HCT116 (cell line): Measurements from ENCODE around the gene ADARB2. TPM values are rescaled to one million over a fixed set of nuclear protein-coding genes. Genes with fewer than 3 reads are reported as not detected.

Source experiments
- ATAC-seq: fragments of 200-7000 bp; cut with Tn5 transposase; 2 replicates; pipeline ENCODE4 v1.9.1; 2020; ENCODE audit warnings: mild to moderate bottlenecking, moderate library complexity
- BruUV-seq: library from RNA; stranded (reverse); fragments of 400-500 nt; replicated peaks from 2 replicates; lab custom pipeline; 2021; lab: Mats Ljungman, UMichigan
- CTCF ChIA-PET: fragments of 300-600 bp; sonication (Branson Sonifier 250); formaldehyde crosslinking; loops from one replicate; lab custom pipeline; 2021; ENCODE audit warnings: antibody characterized with exemption; lab: Charles Lee
- POLR2A ChIA-PET: fragments of 300-600, 350-600 bp; sonication (Branson Sonifier 250); formaldehyde crosslinking; loops from one replicate; lab custom pipeline; 2021; ENCODE audit warnings: antibody characterized with exemption; lab: Charles Lee
- RAD21 ChIA-PET, 2 experiments: fragments of 300-600 bp; sonication (Branson Sonifier 250); formaldehyde crosslinking; loops; one replicate each; lab custom pipeline; 2023; ENCODE audit warnings: low total read pairs in 2 of 2; ENCODE audit not compliant: uncharacterized antibody in 2 of 2, unreplicated experiment in 2 of 2, low non-redundant PET in 1 of 2; lab: Charles Lee
- DNase-seq: peaks from one replicate; pipeline ENCODE4 v3.0.0-alpha.2; 2010; ENCODE audit warnings: low read depth, low spot score
- H2AFZ ChIP-seq: fragments of 200-600 bp; shearing (Covaris generic), sonication (generic); 2 replicates; pipeline ENCODE4 v1.6.1; 2017; ENCODE audit warnings: low read depth, mixed run types, mixed read lengths, antibody characterized with exemption, low read length; ENCODE audit not compliant: poor library complexity, severe bottlenecking
- H3K27ac ChIP-seq: 2 replicates; pipeline ENCODE4 v1.5.1; 2012; ENCODE audit warnings: low read depth, low read length
- H3K27me3 ChIP-seq: fragments of 200-600 bp; sonication (generic); 2 replicates; pipeline ENCODE4 v1.6.1; 2016; ENCODE audit warnings: mixed run types, low read length, mixed read lengths; ENCODE audit not compliant: insufficient read depth
- H3K36me3 ChIP-seq, 2 experiments: fragments of 200-500 bp in 1 of 2; fragments of 200-600 bp in 1 of 2; sonication (Bioruptor generic) in 1 of 2; sonication (generic) in 1 of 2; 2 replicates each; pipeline versions ENCODE4 v1.5.1 to v1.6.1; 2014 to 2016; ENCODE audit warnings: low read length in 2 of 2, inconsistent platforms in 1 of 2, mixed read lengths in 1 of 2, mixed run types in 1 of 2; ENCODE audit not compliant: insufficient read depth in 2 of 2, control insufficient read depth in 1 of 2
- H3K4me1 ChIP-seq, 2 experiments: fragments of 200-600 bp in 1 of 2; sonication (generic) in 1 of 2; 2 replicates each; pipeline versions ENCODE4 v1.5.1 to v1.6.1; 2012 to 2017; ENCODE audit warnings: low read length in 2 of 2, inconsistent platforms in 1 of 2, mild to moderate bottlenecking in 1 of 2, mixed read lengths in 1 of 2, mixed run types in 1 of 2, moderate library complexity in 1 of 2; ENCODE audit not compliant: insufficient read depth in 2 of 2, control insufficient read depth in 1 of 2
- H3K4me2 ChIP-seq: fragments of 200-600 bp; sonication (generic); 2 replicates; pipeline ENCODE4 v1.6.1; 2017; ENCODE audit warnings: mixed run types, low read length, mixed read lengths
- H3K4me3 ChIP-seq, 2 experiments: fragments of 200-600 bp in 1 of 2; sonication (generic) in 1 of 2; replicated peaks in 1 of 2; 2 replicates each; pipeline ENCODE4 v1.5.1; 2011 to 2016; ENCODE audit warnings: low read length in 2 of 2, control low read depth in 1 of 2, low read depth in 1 of 2, mild to moderate bottlenecking in 1 of 2, mixed read lengths in 1 of 2, mixed run types in 1 of 2
- H3K79me2 ChIP-seq: fragments of 200-600 bp; sonication (generic); 2 replicates; pipeline ENCODE4 v1.6.1; 2017; ENCODE audit warnings: mild to moderate bottlenecking, mixed run types, low read length, moderate library complexity, mixed read lengths; ENCODE audit not compliant: insufficient read depth
- H3K9ac ChIP-seq: fragments of 200-600 bp; sonication (generic); 2 replicates; pipeline ENCODE4 v1.6.1; 2016; ENCODE audit warnings: low read length, mixed read lengths
- H3K9me2 ChIP-seq: fragments of 200-600 bp; sonication (generic), shearing (Covaris generic); 2 replicates; pipeline ENCODE4 v1.6.1; 2017; ENCODE audit warnings: mixed run types, mild to moderate bottlenecking, moderate library complexity; ENCODE audit not compliant: insufficient read depth
- H3K9me3 ChIP-seq, 2 experiments: fragments of 200-500 bp in 1 of 2; fragments of 200-600 bp in 1 of 2; sonication (Bioruptor generic) in 1 of 2; sonication (generic) in 1 of 2; 2 replicates each; pipeline ENCODE4 v1.6.1; 2014 to 2017; ENCODE audit warnings: low read length in 2 of 2, mixed read lengths in 2 of 2, inconsistent platforms in 1 of 2, low read depth in 1 of 2, mild to moderate bottlenecking in 1 of 2, mixed run types in 1 of 2, moderate library complexity in 1 of 2; ENCODE audit not compliant: control insufficient read depth in 1 of 2, insufficient read depth in 1 of 2
- H4K20me1 ChIP-seq: fragments of 200-600 bp; sonication (generic), shearing (Covaris generic); 2 replicates; pipeline ENCODE4 v1.6.1; 2017; ENCODE audit warnings: mixed run types, mild to moderate bottlenecking, moderate library complexity; ENCODE audit not compliant: insufficient read depth
- CBX3 ChIP-seq: IDR thresholded peaks from 2 replicates; pipeline ENCODE4 v1.6.1; 2012; ENCODE audit warnings: low read depth
- CEBPB ChIP-seq: IDR thresholded peaks from 2 replicates; pipeline ENCODE4 v1.6.1; 2012; ENCODE audit warnings: low read depth
- EGR1 ChIP-seq: IDR thresholded peaks from 2 replicates; pipeline ENCODE4 v1.6.1; 2012; ENCODE audit warnings: low read depth
- ELF1 ChIP-seq: IDR thresholded peaks from 2 replicates; pipeline ENCODE4 v1.6.1; 2012; ENCODE audit warnings: low read depth, borderline replicate concordance
- EZH2 ChIP-seq: fragments of 200-600 bp; sonication (generic); IDR thresholded peaks from 2 replicates; pipeline ENCODE4 v1.6.1; 2017; ENCODE audit warnings: antibody characterized with exemption, mixed run types
- EZH2phosphoT487 ChIP-seq: fragments of 200-600 bp; IDR thresholded peaks from 2 replicates; pipeline ENCODE4 v1.6.1; 2018; ENCODE audit warnings: antibody characterized with exemption, borderline replicate concordance
- POLR2A ChIP-seq: IDR thresholded peaks from 2 replicates; pipeline ENCODE4 v1.7.0; 2011; ENCODE audit warnings: borderline replicate concordance; ENCODE audit not compliant: insufficient read depth, insufficient read length; ENCODE audit errors: extremely low read depth
- SIN3A ChIP-seq: IDR thresholded peaks from 2 replicates; pipeline ENCODE4 v1.6.1; 2012; ENCODE audit warnings: low read depth
- SP1 ChIP-seq: IDR thresholded peaks from 2 replicates; pipeline ENCODE4 v1.6.1; 2012; ENCODE audit warnings: low read depth
- TCF7L2 ChIP-seq: IDR thresholded peaks from 2 replicates; pipeline ENCODE4 v1.7.0; 2011; ENCODE audit warnings: borderline replicate concordance, inconsistent platforms; ENCODE audit not compliant: insufficient read depth, insufficient read length; ENCODE audit errors: extremely low read depth
- YY1 ChIP-seq: IDR thresholded peaks from 2 replicates; pipeline ENCODE4 v1.6.1; 2011; ENCODE audit warnings: low read length, low read depth, moderate library complexity, mild to moderate bottlenecking; ENCODE audit not compliant: insufficient replicate concordance; ENCODE audit errors: extremely low read depth
- ZNF274 ChIP-seq: fragments of 200-500 bp; sonication (Bioruptor generic); IDR thresholded peaks from 2 replicates; pipeline ENCODE4 v1.6.1; 2014; ENCODE audit warnings: mild to moderate bottlenecking, low read depth, low read length, inconsistent platforms
- intact Hi-C: fragments of 100-400 bp; cut with micrococcal nuclease; formaldehyde crosslinking; loops from 2 replicates; pipeline ENCODE4 v1.10.0; 2022
- total RNA-seq: library from RNA; stranded (reverse); gene quantifications from one replicate; pipeline ENCODE4 v1.2.1, GENCODE V29; 2021; ENCODE audit not compliant: unreplicated experiment
- TF ChIP-seq, protein P1 (sequence below): IDR thresholded peaks from 2 replicates; pipeline ENCODE4 v1.6.1; 2011; ENCODE audit warnings: mild to moderate bottlenecking, low read length, moderate library complexity; ENCODE audit not compliant: insufficient replicate concordance; ENCODE audit errors: extremely low read depth
- TF ChIP-seq, protein P2 (sequence below): IDR thresholded peaks from 2 replicates; pipeline ENCODE4 v1.6.1; 2012
- TF ChIP-seq, protein P3 (sequence below): IDR thresholded peaks from 2 replicates; pipeline ENCODE4 v1.6.1; 2012
- TF ChIP-seq, protein P4 (sequence below), 3 experiments: fragments of 200-600 bp in 1 of 3; sonication (generic) in 1 of 3; IDR thresholded peaks in 2 of 3; conservative IDR thresholded peaks in 1 of 3; 2 replicates each; pipeline ENCODE4 v1.5.1; 2012 to 2017; ENCODE audit warnings: low read depth in 2 of 3, low read length in 2 of 3, antibody characterized with exemption in 1 of 3, borderline replicate concordance in 1 of 3, control low read depth in 1 of 3, mild to moderate bottlenecking in 1 of 3, mixed read lengths in 1 of 3, mixed run types in 1 of 3, moderate library complexity in 1 of 3; ENCODE audit not compliant: insufficient read depth in 1 of 3

ADARB2 gene
- total RNA-seq, 1 experiment from 2014 or later = not detected

DNA sequence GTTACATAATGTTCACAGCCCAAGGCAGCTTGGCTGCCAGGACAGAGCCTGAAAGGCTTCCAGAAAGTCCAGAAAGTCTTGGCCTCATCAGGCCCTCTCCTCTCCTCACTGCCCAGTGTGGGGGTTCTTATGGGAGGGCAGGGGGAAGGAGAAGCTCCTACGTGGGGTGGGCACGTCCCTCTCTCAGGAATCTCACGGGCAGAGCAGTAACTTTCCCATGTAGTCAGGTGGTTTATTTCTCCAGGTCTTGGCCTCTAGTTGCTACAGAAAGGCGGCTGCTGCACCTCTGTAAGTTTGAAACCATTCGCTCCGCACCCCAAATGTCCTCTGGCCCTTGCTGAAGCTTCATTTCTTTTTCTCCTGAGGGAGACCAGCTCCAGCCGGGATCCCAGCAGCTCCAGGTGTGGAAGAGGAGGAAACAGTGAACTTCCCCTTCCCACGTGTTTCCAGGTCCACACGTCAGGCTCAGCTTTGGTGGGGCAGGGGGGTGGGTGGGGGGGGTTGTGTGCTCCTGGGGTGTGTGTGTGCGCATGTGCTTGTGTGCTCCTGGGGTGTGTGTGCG, 360.9 kb downstream of the ADARB2 start (continued):
- no peak for TF ChIP-seq ZNF274
- TF ChIP-seq EGR1 = no peak
- TF ChIP-seq, protein P1, sequence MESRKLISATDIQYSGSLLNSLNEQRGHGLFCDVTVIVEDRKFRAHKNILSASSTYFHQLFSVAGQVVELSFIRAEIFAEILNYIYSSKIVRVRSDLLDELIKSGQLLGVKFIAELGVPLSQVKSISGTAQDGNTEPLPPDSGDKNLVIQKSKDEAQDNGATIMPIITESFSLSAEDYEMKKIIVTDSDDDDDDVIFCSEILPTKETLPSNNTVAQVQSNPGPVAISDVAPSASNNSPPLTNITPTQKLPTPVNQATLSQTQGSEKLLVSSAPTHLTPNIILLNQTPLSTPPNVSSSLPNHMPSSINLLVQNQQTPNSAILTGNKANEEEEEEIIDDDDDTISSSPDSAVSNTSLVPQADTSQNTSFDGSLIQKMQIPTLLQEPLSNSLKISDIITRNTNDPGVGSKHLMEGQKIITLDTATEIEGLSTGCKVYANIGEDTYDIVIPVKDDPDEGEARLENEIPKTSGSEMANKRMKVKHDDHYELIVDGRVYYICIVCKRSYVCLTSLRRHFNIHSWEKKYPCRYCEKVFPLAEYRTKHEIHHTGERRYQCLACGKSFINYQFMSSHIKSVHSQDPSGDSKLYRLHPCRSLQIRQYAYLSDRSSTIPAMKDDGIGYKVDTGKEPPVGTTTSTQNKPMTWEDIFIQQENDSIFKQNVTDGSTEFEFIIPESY = no peak
- TF ChIP-seq YY1 = no peak
- TF ChIP-seq EZH2phosphoT487 = no peak
- TF ChIP-seq TCF7L2 = no peak
- no peak for TF ChIP-seq SIN3A

DNA sequence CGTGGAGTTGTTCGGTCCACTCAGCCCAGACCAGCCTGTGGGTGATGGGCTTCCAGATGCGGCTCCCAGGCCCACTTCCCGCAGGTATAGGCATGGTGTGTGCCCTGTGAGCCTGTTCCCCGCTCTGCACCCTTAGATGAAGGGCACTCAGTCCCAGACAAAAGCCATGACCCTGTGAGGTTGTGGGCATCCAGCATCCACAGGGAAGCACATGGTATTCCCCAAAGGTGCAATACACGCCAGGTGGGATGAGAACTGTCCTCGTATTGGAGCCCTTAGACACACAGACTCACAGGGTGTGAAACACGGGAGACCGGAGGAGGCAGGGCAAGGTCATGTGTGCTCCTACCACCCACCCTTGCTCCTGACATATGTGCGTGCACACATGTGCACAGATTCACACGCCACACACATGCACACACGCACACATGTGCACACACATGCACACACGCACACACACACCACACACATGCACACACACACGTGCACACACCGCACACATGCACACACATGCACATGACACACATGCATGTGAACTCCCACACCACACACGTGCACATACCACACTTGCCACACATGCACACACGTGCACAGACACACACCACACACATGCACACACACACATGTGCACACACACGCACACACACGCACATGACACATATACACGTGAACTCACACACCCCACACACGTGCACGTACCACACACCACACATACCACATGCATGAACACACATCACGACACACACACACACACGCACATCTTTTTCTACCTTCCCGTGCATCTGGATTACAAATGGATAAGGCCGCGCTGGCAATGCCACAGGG, 361.8 kb downstream of the ADARB2 start:
- no peaks in the 10 kb centered on the region for H3K79me2 ChIP-seq
- no peak overlapping the region for H2AFZ ChIP-seq
- H3K9ac ChIP-seq = no peak overlapping the region
- DNase-seq (no peak), ATAC-seq (no peak)
- no TSS peak for BruUV-seq
- ChIA-PET CTCF (no interaction called here), POLR2A (no interaction called here), RAD21 (no interaction called here)
- no peak overlapping the region for H3K4me3 ChIP-seq
- intact Hi-C loops = no loop called here
- H3K9me2 ChIP-seq = no peaks in the 10 kb centered on the region
- H3K27me3 ChIP-seq = peaks cover 44% of the 10 kb centered on the region
- H3K9me3 ChIP-seq = no peaks in the 10 kb centered on the region
- H3K4me1 ChIP-seq = no peaks in the 10 kb centered on the region
- no peaks in the 10 kb centered on the region for H3K36me3 ChIP-seq
- H4K20me1 ChIP-seq = no peaks in the 10 kb centered on the region
- no peak overlapping the region for H3K27ac ChIP-seq
- no peak overlapping the region for H3K4me2 ChIP-seq
- TF ChIP-seq SIN3A (no peak), TCF7L2 (no peak), ZNF274 (no peak), EGR1 (no peak), EZH2 (no peak), SP1 (no peak), POLR2A (no peak), ELF1 (no peak), CEBPB (no peak), CBX3 (no peak), EZH2phosphoT487 (no peak)
- TF ChIP-seq, protein P2, sequence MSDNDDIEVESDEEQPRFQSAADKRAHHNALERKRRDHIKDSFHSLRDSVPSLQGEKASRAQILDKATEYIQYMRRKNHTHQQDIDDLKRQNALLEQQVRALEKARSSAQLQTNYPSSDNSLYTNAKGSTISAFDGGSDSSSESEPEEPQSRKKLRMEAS = no peak
- TF ChIP-seq, protein P3, sequence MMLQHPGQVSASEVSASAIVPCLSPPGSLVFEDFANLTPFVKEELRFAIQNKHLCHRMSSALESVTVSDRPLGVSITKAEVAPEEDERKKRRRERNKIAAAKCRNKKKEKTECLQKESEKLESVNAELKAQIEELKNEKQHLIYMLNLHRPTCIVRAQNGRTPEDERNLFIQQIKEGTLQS = no peak
- TF ChIP-seq, protein P1 = no peak
- TF ChIP-seq, protein P4, sequence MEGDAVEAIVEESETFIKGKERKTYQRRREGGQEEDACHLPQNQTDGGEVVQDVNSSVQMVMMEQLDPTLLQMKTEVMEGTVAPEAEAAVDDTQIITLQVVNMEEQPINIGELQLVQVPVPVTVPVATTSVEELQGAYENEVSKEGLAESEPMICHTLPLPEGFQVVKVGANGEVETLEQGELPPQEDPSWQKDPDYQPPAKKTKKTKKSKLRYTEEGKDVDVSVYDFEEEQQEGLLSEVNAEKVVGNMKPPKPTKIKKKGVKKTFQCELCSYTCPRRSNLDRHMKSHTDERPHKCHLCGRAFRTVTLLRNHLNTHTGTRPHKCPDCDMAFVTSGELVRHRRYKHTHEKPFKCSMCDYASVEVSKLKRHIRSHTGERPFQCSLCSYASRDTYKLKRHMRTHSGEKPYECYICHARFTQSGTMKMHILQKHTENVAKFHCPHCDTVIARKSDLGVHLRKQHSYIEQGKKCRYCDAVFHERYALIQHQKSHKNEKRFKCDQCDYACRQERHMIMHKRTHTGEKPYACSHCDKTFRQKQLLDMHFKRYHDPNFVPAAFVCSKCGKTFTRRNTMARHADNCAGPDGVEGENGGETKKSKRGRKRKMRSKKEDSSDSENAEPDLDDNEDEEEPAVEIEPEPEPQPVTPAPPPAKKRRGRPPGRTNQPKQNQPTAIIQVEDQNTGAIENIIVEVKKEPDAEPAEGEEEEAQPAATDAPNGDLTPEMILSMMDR (IDR thresholded peaks at IDR 0.05 in 2 of 3, conservative IDR thresholded peaks at IDR 0.05 in 1 of 3; ENCODE audit: borderline replicate concordance in 1 of 3, insufficient read depth in 1 of 3, low read depth in 2 of 3, low read length in 2 of 3) = no peak
